Nephron (organoid): ENCODE measurements around the gene UPF2.

Experiments used
- H3K27ac Mint-ChIP-seq, 3 experiments: 2 replicates each; pipeline ENCODE4 v1.8.0; 2020; ENCODE audit warnings: mixed read lengths in 3 of 3, mild to moderate bottlenecking in 2 of 3, moderate library complexity in 1 of 3
- H3K27me3 Mint-ChIP-seq: 2 replicates; pipeline ENCODE4 v1.8.0; 2021; ENCODE audit warnings: low read depth, mild to moderate bottlenecking, moderate library complexity, mixed read lengths
- H3K36me3 Mint-ChIP-seq: 2 replicates; pipeline ENCODE4 v1.8.0; 2020; ENCODE audit warnings: low read depth, mixed read lengths
- H3K4me1 Mint-ChIP-seq: 2 replicates; pipeline ENCODE4 v1.8.0; 2020; ENCODE audit warnings: mixed read lengths
- H3K4me3 Mint-ChIP-seq, 3 experiments: 2 replicates each; pipeline ENCODE4 v1.8.0; 2020; ENCODE audit warnings: mild to moderate bottlenecking in 3 of 3, mixed read lengths in 3 of 3, moderate library complexity in 2 of 3
- H3K9me3 Mint-ChIP-seq: 2 replicates; pipeline ENCODE4 v1.8.0; 2020; ENCODE audit warnings: mixed read lengths
- TF ChIP-seq, protein P1 (sequence below), 3 experiments: fragments of 200-600 bp; sonication (generic); IDR thresholded peaks; one replicate each; pipeline ENCODE4 v1.5.0; 2021; ENCODE audit warnings: antibody characterized with exemption in 3 of 3; ENCODE audit not compliant: unreplicated experiment in 3 of 3

UPF2 gene

DNA sequence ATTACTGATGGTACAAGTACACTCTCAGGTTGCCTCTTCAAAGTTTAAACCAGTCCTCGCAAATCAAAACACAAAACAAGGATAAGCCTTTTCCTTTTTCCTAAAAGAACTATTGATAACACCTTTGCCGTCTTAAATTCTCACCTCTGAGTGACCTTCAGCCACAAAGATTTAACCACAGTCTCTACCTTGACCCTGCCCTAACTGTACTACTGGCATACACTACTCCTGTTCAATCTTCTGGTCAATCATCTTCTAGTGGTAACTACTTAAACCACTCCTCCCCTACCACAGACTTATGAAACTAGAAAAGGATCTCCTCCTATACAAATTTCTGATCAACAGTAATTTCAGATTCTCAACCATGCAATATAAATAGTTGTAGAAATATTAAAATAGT, 15.1 kb downstream of the UPF2 start:
- Mint-ChIP-seq H3K4me3 (no peak overlapping the region), H3K36me3 (peaks cover 58% of the 10 kb centered on the region), H3K27ac (no peak overlapping the region), H3K9me3 (no peaks in the 10 kb centered on the region), H3K4me1 (no peaks in the 10 kb centered on the region), H3K27me3 (no peaks in the 10 kb centered on the region)
- TF ChIP-seq, protein P1, sequence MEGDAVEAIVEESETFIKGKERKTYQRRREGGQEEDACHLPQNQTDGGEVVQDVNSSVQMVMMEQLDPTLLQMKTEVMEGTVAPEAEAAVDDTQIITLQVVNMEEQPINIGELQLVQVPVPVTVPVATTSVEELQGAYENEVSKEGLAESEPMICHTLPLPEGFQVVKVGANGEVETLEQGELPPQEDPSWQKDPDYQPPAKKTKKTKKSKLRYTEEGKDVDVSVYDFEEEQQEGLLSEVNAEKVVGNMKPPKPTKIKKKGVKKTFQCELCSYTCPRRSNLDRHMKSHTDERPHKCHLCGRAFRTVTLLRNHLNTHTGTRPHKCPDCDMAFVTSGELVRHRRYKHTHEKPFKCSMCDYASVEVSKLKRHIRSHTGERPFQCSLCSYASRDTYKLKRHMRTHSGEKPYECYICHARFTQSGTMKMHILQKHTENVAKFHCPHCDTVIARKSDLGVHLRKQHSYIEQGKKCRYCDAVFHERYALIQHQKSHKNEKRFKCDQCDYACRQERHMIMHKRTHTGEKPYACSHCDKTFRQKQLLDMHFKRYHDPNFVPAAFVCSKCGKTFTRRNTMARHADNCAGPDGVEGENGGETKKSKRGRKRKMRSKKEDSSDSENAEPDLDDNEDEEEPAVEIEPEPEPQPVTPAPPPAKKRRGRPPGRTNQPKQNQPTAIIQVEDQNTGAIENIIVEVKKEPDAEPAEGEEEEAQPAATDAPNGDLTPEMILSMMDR (IDR thresholded peaks at IDR 0.05; ENCODE audit: unreplicated experiment in 3 of 3): no peak

DNA sequence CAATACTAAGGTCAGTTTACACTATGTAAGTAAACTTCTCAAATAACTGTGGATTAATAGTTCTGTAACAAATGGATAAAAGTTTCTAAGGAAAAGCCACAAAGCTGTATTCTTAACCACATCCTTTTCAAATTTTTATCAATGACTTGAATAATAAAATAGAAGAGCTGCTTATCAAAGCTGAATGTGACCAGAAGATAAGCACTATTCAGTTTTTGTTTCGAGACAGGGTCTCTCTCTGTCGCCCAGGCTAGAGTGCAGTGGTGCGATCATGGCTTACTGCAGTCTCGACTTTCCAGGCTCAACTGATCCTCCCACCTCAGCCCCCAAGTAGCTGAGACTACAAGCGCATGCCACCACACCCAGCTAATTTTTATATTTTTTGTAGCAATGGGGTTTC, 17.0 kb downstream of the UPF2 start:
- Mint-ChIP-seq H3K9me3 (no peaks in the 10 kb centered on the region), H3K27ac (no peak overlapping the region), H3K36me3 (peaks cover 46% of the 10 kb centered on the region), H3K4me1 (no peaks in the 10 kb centered on the region), H3K4me3 (no peak overlapping the region), H3K27me3 (no peaks in the 10 kb centered on the region)
- TF ChIP-seq, protein P1 (IDR thresholded peaks at IDR 0.05; ENCODE audit: unreplicated experiment in 3 of 3): no peak

DNA sequence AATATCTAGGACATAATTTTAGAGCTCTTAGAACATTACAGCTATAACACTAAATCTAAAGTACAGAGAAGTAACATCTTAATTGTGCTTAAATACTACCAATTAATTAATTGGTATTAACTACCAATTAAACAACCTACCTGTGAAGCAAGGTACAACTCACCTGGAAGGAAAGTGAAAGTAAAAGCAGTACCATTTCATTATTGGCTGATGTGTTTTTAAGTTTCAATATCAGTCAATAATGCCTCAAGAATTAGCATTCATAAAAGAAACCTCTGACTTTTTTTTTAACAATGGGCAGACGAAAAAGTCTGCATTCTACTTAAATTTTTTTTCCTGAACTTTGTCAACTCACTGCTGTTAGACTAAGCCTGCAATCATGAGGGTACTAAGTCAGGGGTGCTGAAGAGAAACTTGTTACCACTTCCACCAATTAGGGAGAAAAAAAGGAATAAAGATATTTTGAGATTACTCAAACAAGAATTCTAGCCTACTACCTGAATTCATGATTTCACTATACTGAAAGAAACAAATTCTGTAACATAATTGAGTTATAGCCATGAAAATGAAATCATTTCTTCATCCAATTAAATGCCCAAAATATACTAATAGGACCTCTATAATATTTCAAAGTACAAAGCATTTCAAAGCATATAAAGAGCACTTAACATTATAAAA, 19.9 kb downstream of the UPF2 start:
- TF ChIP-seq, protein P1 (IDR thresholded peaks at IDR 0.05; ENCODE audit: unreplicated experiment in 3 of 3): no peak
- H3K4me1 Mint-ChIP-seq: no peaks in the 10 kb centered on the region
- no peak overlapping the region for H3K27ac Mint-ChIP-seq
- peaks cover 22% of the 10 kb centered on the region for H3K36me3 Mint-ChIP-seq
- no peaks in the 10 kb centered on the region for H3K9me3 Mint-ChIP-seq
- H3K4me3 Mint-ChIP-seq: no peak overlapping the region
- no peaks in the 10 kb centered on the region for H3K27me3 Mint-ChIP-seq

DNA sequence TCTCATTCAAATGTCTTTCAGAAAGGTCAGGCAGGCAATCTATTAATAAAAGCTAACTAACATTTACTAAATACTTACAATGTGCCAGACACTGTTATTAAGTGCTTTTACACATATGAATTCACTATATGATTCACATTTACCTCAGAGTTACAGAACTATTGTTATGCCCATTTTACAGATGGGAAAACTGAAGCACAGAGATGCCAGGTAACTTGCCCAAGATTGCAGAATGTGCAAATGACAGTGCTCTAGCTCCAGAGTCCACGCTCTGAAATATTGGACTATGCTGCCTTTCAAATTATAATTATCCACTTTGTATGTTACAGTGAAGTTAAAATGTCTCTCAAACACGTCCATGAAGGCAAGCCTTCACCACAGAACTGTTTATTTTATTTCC, 22.0 kb downstream of the UPF2 start:
- peaks cover 5% of the 10 kb centered on the region for H3K36me3 Mint-ChIP-seq

DNA sequence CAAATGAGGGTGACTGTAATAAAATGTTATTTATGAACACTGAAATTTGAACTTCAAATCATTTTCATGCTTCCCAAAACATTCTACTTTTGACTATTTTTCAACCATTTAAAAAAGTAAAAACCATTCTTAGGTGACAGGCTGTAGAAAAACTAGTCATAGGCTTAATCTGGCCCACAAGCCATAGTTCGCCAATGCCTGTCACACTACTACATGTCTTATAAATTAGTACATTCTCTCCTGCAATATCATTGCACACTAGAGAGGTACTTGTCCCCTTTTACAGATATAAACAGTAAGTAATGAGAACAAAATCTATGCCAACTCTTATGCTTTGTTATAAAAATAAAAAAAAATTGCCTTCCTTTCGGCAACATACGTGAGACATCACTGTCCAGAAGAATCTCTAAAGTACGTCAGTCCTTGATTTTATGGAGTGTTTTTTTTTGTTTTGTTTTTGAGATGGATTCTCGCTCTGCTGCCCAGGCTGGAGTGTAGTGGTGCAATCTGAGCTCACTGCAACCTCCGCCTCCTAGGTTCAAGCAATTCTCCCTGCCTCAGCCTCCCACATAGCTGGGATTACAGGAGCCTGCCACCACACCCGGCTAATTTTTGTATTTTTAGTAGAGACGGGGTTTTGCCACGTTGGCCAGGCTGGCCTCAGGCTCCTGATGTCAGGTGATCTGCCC, 23.2 kb downstream of the UPF2 start:
- Mint-ChIP-seq H3K27me3 (no peaks in the 10 kb centered on the region), H3K9me3 (no peaks in the 10 kb centered on the region)

More for the DNA sequence above, 22.0 kb downstream of the UPF2 start:
- Mint-ChIP-seq H3K27ac (no peak overlapping the region), H3K27me3 (no peaks in the 10 kb centered on the region), H3K4me3 (no peak overlapping the region), H3K9me3 (no peaks in the 10 kb centered on the region), H3K4me1 (no peaks in the 10 kb centered on the region)
- TF ChIP-seq, protein P1 (IDR thresholded peaks at IDR 0.05; ENCODE audit: unreplicated experiment in 3 of 3): no peak

More for the DNA sequence above, 23.2 kb downstream of the UPF2 start:
- no peak overlapping the region for H3K4me3 Mint-ChIP-seq
- no peaks in the 10 kb centered on the region for H3K4me1 Mint-ChIP-seq
- TF ChIP-seq, protein P1 (IDR thresholded peaks at IDR 0.05; ENCODE audit: unreplicated experiment in 3 of 3): no peak
- H3K27ac Mint-ChIP-seq: peak overlapping the region in 2 of 3 experiments; percentile 26 to 82
- peaks cover 10% of the 10 kb centered on the region for H3K36me3 Mint-ChIP-seq
